H4 (cell line): Measurements from ENCODE around the gene SPON1. TPM values are rescaled to one million over a fixed set of nuclear protein-coding genes. Genes with fewer than 3 reads are reported as not detected.
"Not testable (repeated sequence)": the region's sequence is repeated elsewhere in the genome, so short reads cannot be mapped to it uniquely, and the experiment has no call there.

Experiments
- DNase-seq: peaks from one replicate; pipeline ENCODE4 v3.0.0-alpha.2; 2015; ENCODE audit warnings: low spot score
- total RNA-seq: library from RNA; depleted of rRNA; stranded (reverse); fragments of >200 nt; shearing (Covaris generic); gene quantifications from 2 replicates; pipeline ENCODE4 v1.2.3, GENCODE V29; 2014; rRNA removed

The SPON1 gene
- total RNA-seq, result 0.14 TPM in 1 of 2 replicates, not detected in the other

GRCh38 chr11:13962562-13963168, at the start of gene SPON1:
Gene SPON1, plus strand, starts transcription at chr11:13962723. Its CDS starts 182 bp downstream, at chr11:13962905.
- DNase-seq, result no peak

GRCh38 chr11:13917264-13917663, 45.3 kb upstream of the SPON1 start:
- DNase-seq, result no peak

GRCh38 chr11:13917904-13918303, 44.6 kb upstream of the SPON1 start:
- DNase-seq, result no peak

GRCh38 chr11:13920756-13921155, 41.8 kb upstream of the SPON1 start:
- no peak for DNase-seq

- no peak for DNase-seq
Measured at GRCh38 chr11:13921545-13921944, 41.0 kb upstream of the SPON1 start.

GRCh38 chr11:13923182-13923581, 39.3 kb upstream of the SPON1 start:
- DNase-seq, result no peak

- DNase-seq, result no peak
Measured at GRCh38 chr11:13923716-13924650, 38.5 kb upstream of the SPON1 start.

GRCh38 chr11:13924801-13925327, 37.7 kb upstream of the SPON1 start:
- no peak for DNase-seq

- not testable (repeated sequence) for DNase-seq
Measured at GRCh38 chr11:13926366-13926765, 36.2 kb upstream of the SPON1 start.

GRCh38 chr11:13926981-13927380, 35.5 kb upstream of the SPON1 start:
- DNase-seq, result no peak

- no peak for DNase-seq
Measured at GRCh38 chr11:13927481-13927880, 35.0 kb upstream of the SPON1 start.

GRCh38 chr11:13928566-13929251, 33.8 kb upstream of the SPON1 start:
- DNase-seq, result peak; percentile 88

GRCh38 chr11:13929395-13929891, 33.1 kb upstream of the SPON1 start:
- no peak for DNase-seq

GRCh38 chr11:13931356-13931755, 31.2 kb upstream of the SPON1 start:
- no peak for DNase-seq

- not testable (repeated sequence) for DNase-seq
Measured at GRCh38 chr11:13937154-13937553, 25.4 kb upstream of the SPON1 start.

GRCh38 chr11:13938829-13939228, 23.7 kb upstream of the SPON1 start:
- DNase-seq, result not testable (repeated sequence)

- no peak for DNase-seq
Measured at GRCh38 chr11:13939961-13940906, 22.3 kb upstream of the SPON1 start.

GRCh38 chr11:13940907-13941256, 21.6 kb upstream of the SPON1 start:
- no peak for DNase-seq

GRCh38 chr11:13941775-13942174, 20.7 kb upstream of the SPON1 start:
- no peak for DNase-seq

- no peak for DNase-seq
Measured at GRCh38 chr11:13942378-13942777, 20.1 kb upstream of the SPON1 start.

GRCh38 chr11:13942971-13943381, 19.5 kb upstream of the SPON1 start:
- peak; percentile 57 for DNase-seq
